ENCODE measurements around the gene ADIPOQ. TPM values are rescaled to one million over a fixed set of nuclear protein-coding genes. Genes with fewer than 3 reads are reported as not detected.
"Not testable (repeated sequence)": the region's sequence is repeated elsewhere in the genome, so short reads cannot be mapped to it uniquely, and the experiment has no call there.

ADIPOQ gene
- total RNA-seq, 4 donors from 2014 or later, result 321 to 1,997 (median 1,475) TPM

DNA sequence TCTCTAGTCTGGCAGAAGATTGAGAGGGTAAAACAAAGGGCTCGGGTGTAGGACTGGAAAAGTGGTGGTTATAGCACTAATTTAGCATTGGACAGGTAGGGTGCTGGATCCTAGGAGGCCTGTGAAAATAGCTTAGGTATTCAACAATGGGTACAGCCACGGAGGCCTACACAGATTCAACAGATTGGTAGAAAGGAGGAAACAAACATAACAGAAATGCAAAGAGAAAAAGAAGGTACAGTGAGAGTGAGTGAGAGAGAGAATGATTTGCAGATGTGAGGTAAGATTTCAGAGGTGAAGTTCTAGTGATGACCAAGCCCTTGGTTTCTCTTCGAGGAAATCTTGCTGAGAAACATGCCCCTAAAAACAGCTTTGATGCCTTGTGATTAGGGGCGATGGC, 37.9 kb downstream of the ADIPOQ start:
- DNase-seq (ENCODE audit: low spot score) (no peak), ATAC-seq (ENCODE audit: low FRiP score) (no peak)
- TF ChIP-seq CTCF (IDR thresholded peaks at IDR 0.05), result no peak

DNA sequence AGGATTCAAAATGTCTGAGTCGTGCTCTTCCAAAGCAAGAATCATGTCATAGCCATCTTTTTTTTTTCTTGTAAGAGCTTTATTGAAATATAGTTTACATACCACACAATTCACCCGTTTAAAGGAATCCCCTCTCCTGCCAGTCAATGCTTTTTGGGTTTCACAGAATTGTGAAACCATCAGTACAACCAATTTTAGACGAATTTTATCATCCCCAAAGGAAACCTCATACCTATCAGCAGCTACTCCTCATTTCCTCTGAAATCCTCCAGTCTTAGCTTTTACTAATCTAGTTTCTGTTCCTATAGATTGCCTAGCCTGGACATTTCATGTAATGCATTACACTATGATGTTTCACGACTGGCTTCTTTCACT, 39.6 kb downstream of the ADIPOQ start:
- TF ChIP-seq CTCF (IDR thresholded peaks at IDR 0.05), result no peak
- no peak for ATAC-seq (ENCODE audit: low FRiP score)
- no peak for DNase-seq (ENCODE audit: low spot score)

DNA sequence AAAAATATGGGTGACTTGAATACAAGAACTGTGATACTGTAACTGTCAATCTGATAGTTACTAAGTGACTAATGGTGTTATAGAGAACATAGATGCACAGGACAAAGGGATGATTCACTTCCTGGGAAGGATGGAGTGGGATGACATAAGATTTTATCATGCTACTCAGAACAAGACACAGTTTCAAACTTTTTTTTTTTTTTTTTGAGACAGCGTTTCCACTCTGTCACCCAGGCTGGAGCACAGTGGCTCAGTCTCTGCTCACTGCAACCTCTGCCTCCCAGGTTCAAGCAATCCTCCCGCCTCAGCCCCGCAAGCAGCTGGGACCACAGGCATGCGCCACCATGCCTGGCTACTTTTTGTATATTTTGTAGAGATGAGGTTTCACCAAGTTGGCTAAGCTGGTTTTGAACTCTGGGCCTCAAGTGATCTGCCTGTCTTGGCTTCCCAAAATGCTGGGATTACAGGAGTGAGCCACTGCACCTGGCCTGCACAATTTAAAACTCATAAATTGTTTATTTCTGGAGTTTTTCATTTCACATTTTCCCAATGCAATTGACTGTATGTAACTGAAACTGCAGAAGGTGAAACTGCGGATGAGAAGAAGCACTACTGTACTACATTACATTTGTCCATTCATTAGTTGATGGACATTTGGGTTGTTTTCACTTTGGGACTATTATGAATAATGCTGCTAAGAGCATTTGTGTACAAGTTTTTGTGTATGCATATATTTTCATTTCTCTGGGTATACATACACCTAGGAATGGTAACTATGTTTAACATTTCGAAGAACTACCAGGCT, 40.6 kb downstream of the ADIPOQ start:
- no peak for TF ChIP-seq CTCF (IDR thresholded peaks at IDR 0.05)
- DNase-seq (ENCODE audit: low spot score) (no peak), ATAC-seq (ENCODE audit: low FRiP score) (no peak)

DNA sequence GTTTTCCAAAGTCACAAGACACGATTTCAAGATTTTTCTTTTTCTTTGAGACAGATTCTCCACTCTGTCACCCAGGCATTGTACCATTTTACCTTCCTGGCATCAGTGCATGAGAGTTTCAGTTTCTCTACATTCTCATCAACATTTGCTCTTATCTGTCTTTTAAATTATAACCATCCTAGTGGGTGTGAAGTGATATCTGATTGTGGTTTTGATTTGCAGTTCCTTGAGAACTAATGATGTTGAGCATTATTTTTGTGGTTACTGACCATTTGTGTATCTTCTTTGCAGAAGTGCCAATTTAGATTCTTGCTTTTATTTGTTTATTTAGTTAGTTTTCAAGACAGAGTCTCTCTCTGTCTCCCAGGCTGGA, 41.2 kb downstream of the ADIPOQ start:
- DNase-seq (ENCODE audit: low spot score) (no peak), ATAC-seq (ENCODE audit: low FRiP score) (no peak)
- TF ChIP-seq CTCF (IDR thresholded peaks at IDR 0.05), result no peak

DNA sequence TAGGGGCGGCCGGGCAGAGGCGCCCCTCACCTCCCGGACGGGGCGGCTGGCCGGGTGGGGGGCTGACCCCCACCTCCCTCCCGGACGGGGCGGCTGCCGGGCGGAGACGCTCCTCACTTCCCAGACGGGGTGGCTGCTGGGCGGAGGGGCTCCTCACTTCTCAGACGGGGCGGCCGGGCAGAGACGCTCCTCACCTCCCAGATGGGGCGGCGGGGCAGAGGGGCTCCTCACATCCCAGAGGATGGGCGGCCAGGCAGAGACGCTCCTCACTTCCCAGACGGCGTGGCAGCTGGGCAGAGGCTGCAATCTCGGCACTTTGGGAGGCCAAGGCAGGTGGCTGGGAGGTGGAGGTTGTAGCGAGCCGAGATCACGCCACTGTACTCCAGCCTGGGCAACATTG, 42.4 kb downstream of the ADIPOQ start:
- not testable (repeated sequence) for DNase-seq (ENCODE audit: low spot score); ATAC-seq (ENCODE audit: low FRiP score)

DNA sequence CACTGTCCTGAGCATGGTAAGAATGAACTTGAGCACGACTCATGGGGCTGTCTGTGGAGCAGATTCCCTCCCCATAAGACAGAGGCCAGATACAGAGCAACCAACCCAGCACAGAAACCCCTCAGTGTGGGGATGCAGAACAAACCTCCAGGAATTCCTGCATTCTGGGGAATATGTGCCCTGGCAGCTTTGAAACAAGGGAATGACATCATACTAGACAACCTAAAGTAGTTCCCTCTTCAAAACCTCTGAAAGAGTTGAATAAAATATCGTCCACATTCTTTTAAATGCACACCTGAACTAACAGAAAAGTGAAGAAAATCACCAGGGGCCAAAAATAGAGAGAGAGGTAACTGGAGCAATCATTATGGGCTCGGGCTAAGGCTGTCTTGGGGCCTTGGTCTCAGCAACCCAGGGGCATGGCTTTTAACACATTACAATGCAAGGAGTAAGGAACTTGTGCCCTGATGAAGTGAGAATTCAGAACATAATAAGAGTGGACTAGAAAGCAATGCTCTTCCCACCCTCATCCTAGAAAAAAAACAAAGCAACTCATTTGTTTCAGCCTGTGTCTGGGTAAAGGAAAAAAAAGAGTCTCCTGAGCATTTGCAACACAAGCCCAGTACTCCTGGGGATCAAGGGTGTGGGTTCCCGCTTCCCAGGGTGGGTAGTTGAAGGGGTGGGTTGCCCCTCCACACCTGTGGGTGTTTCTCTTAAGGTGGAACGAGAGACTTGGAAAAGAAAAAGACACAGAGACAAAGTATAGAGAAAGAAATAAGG, 43.9 kb downstream of the ADIPOQ start:
- DNase-seq (ENCODE audit: low spot score) (no peak), ATAC-seq (ENCODE audit: low FRiP score) (no peak)
- no peak for TF ChIP-seq CTCF (IDR thresholded peaks at IDR 0.05)

- not testable (repeated sequence) for DNase-seq (ENCODE audit: low spot score); ATAC-seq (ENCODE audit: low FRiP score)
Measured at GRCh38 chr3:186887507-186887938, 45.0 kb downstream of the ADIPOQ start.

GRCh38 chr3:186888569-186888968, 46.1 kb downstream of the ADIPOQ start:
- no peak for TF ChIP-seq CTCF (IDR thresholded peaks at IDR 0.05)
- no peak for ATAC-seq (ENCODE audit: low FRiP score)
- no peak for DNase-seq (ENCODE audit: low spot score)

- not testable (repeated sequence) for ATAC-seq (ENCODE audit: low FRiP score); DNase-seq (ENCODE audit: low spot score)
Measured at GRCh38 chr3:186889698-186890097, 47.2 kb downstream of the ADIPOQ start.
